B cell (primary cell): ENCODE results near the gene RIN2. TPM values are rescaled to one million over a fixed set of nuclear protein-coding genes. Genes with fewer than 3 reads are reported as not detected.

ENCODE experiments used
- ATAC-seq: fragments of 200-7000 bp; cut with Tn5 transposase; one replicate; pipeline ENCODE4 v1.10.0; 2021; ENCODE audit warnings: low read depth, mild to moderate bottlenecking, moderate number of reproducible peaks, moderate library complexity
- CTCF ChIA-PET: fragments of 350-600 bp; sonication (Branson Sonifier 250); formaldehyde crosslinking; loops from one replicate; lab custom pipeline; 2021; ENCODE audit warnings: antibody characterized with exemption, inconsistent platforms; lab: Charles Lee
- POLR2A ChIA-PET: fragments of 350-600 bp; sonication (Branson Sonifier 250); formaldehyde crosslinking; loops from one replicate; lab custom pipeline; 2021; ENCODE audit warnings: antibody characterized with exemption; lab: Charles Lee
- DNase-seq: peaks from one replicate; pipeline ENCODE4 v3.0.0; 2013
- H2AFZ ChIP-seq: 2 replicates; pipeline ENCODE4 v1.6.1; 2012; ENCODE audit warnings: mild to moderate bottlenecking, low read depth, low read length; ENCODE audit not compliant: insufficient read depth, poor library complexity, severe bottlenecking
- H3K27ac ChIP-seq, 2 donors: 1 replicate in 1 of 2; 2 replicates in 1 of 2; pipeline ENCODE4 v1.5.1; 2012 to 2013; ENCODE audit warnings: low read length in 2 of 2, mild to moderate bottlenecking in 2 of 2, moderate library complexity in 1 of 2
- H3K27me3 ChIP-seq, 4 experiments: fragments of 200-600 bp in 1 of 4; sonication (generic) in 1 of 4; replicated peaks in 1 of 4; 1 replicate in 2 of 4; 2 replicates in 2 of 4; pipeline versions ENCODE4 v1.6.1 to v1.7.0; 2013 to 2016; ENCODE audit warnings: low read length in 3 of 4, mild to moderate bottlenecking in 2 of 4, mixed read lengths in 1 of 4, moderate library complexity in 1 of 4; ENCODE audit not compliant: insufficient read depth in 4 of 4, control insufficient read depth in 3 of 4; ENCODE audit errors: control extremely low read depth in 1 of 4
- H3K36me3 ChIP-seq, 2 experiments: replicated peaks in 1 of 2; 1 replicate in 1 of 2; 2 replicates in 1 of 2; pipeline versions ENCODE4 v1.6.1 to v1.7.1; 2013; ENCODE audit warnings: low read length in 1 of 2; ENCODE audit not compliant: insufficient read depth in 2 of 2, control insufficient read depth in 1 of 2; ENCODE audit errors: control extremely low read depth in 1 of 2, extremely low read depth in 1 of 2
- H3K4me1 ChIP-seq, 2 donors: fragments of 200-600 bp in 1 of 2; sonication (generic) in 1 of 2; 1 replicate in 1 of 2; 2 replicates in 1 of 2; pipeline versions ENCODE4 v1.5.1 to v1.6.1; 2013 to 2017; ENCODE audit warnings: low read length in 2 of 2; ENCODE audit not compliant: control insufficient read depth in 2 of 2, insufficient read depth in 2 of 2
- H3K4me2 ChIP-seq: replicated peaks from 2 replicates; pipeline ENCODE3; 2012; ENCODE audit warnings: mild to moderate bottlenecking, low read depth, low read length; ENCODE audit not compliant: poor library complexity, severe bottlenecking
- H3K4me3 ChIP-seq, 5 experiments: fragments of 200-600 bp in 1 of 5; sonication (generic) in 1 of 5; 1 replicate in 3 of 5; 2 replicates in 2 of 5; pipeline versions ENCODE4 v1.5.1 to v1.7.0; 2011 to 2016; ENCODE audit warnings: low read length in 4 of 5, mild to moderate bottlenecking in 4 of 5, low read depth in 2 of 5, control low read depth in 1 of 5, moderate library complexity in 1 of 5; ENCODE audit not compliant: insufficient read depth in 1 of 5; ENCODE audit errors: control extremely low read depth in 1 of 5, extremely low read depth in 1 of 5
- H3K79me2 ChIP-seq: fragments of 200-600 bp; sonication (generic); one replicate; pipeline ENCODE4 v1.6.0; 2016; ENCODE audit warnings: low read length; ENCODE audit not compliant: control insufficient read depth, insufficient read depth
- H3K9ac ChIP-seq: fragments of 200-600 bp; sonication (generic); 2 replicates; pipeline ENCODE4 v1.6.1; 2017; ENCODE audit warnings: mild to moderate bottlenecking, low read length, moderate library complexity
- H3K9me3 ChIP-seq, 3 donors: one replicate each; pipeline versions ENCODE4 v1.6.1 to v1.7.1; 2013; ENCODE audit warnings: low read length in 2 of 3; ENCODE audit not compliant: control insufficient read depth in 2 of 3, insufficient read depth in 1 of 3; ENCODE audit errors: control extremely low read depth in 1 of 3
- H4K20me1 ChIP-seq: 2 replicates; pipeline ENCODE4 v1.6.0; 2012; ENCODE audit warnings: mild to moderate bottlenecking, low read length; ENCODE audit not compliant: insufficient read depth, control insufficient read depth, poor library complexity, severe bottlenecking
- H3K27ac Mint-ChIP-seq: one replicate; pipeline ENCODE4 v1.8.0; 2021; ENCODE audit warnings: mixed read lengths
- H3K27me3 Mint-ChIP-seq: one replicate; pipeline ENCODE4 v1.8.0; 2021; ENCODE audit warnings: mixed read lengths
- H3K4me1 Mint-ChIP-seq: one replicate; pipeline ENCODE4 v1.8.0; 2021; ENCODE audit warnings: mixed read lengths
- H3K4me3 Mint-ChIP-seq: one replicate; pipeline ENCODE4 v1.8.0; 2021; ENCODE audit warnings: mixed read lengths
- H3K9me3 Mint-ChIP-seq: one replicate; pipeline ENCODE4 v1.8.0; 2022; ENCODE audit warnings: mixed read lengths; ENCODE audit not compliant: insufficient read depth
- CTCF ChIP-seq: fragments of 200-600 bp; IDR thresholded peaks from one replicate; pipeline ENCODE4 v1.8.0; 2022; ENCODE audit warnings: antibody characterized with exemption, mild to moderate bottlenecking
- EZH2 ChIP-seq: IDR thresholded peaks from 2 replicates; pipeline ENCODE4 v1.6.1; 2012; ENCODE audit warnings: borderline replicate concordance, low read depth, mild to moderate bottlenecking, moderate library complexity, low read length; ENCODE audit not compliant: insufficient read depth, poor library complexity, severe bottlenecking
- WGBS: methylation state at CpG from one replicate; pipeline ENCODE4 v1.1.5; 2013; ENCODE audit warnings: missing lambda C conversion rate; ENCODE audit not compliant: insufficient coverage; 5-methylcytosine and 5-hydroxymethylcytosine counted together
- intact Hi-C: fragments of 100-400 bp; cut with micrococcal nuclease; formaldehyde crosslinking; loops from one replicate; pipeline ENCODE4 v1.10.0; 2022
- polyA plus RNA-seq: library from polyadenylated mRNA; depleted of rRNA; stranded (reverse); fragments of >200 nt; gene quantifications from 2 replicates; pipeline ENCODE4 v1.2.3, GENCODE V29; 2012
- total RNA-seq, 2 donors: library from RNA; stranded (reverse); fragments of 120-200 nt in 1 of 2; gene quantifications; 1 replicate in 1 of 2; 2 replicates in 1 of 2; pipeline versions ENCODE4 v1.2.3 to v1.2.4, GENCODE V29; 2013 to 2022

RIN2 gene
- total and polyA plus RNA-seq, 2 donors (not counting 1 experiment from before 2014, with no cell fraction given): 0.15 to 0.32 TPM

GRCh38 chr20:19784511-19785172 lies 26.6 kb downstream of the RIN2 start:
- H3K4me1 ChIP-seq: peaks cover 7 to 11% of the 10 kb centered on the region in 2 donors
- H3K36me3 ChIP-seq: no peaks in the 10 kb centered on the region
- Mint-ChIP-seq H3K27me3 (peaks cover 8% of the 10 kb centered on the region), H3K27ac (no peak overlapping the region), H3K9me3 (peaks cover 4% of the 10 kb centered on the region), H3K4me1 (peaks cover 20% of the 10 kb centered on the region), H3K4me3 (peak overlapping the region; percentile 13)
- H3K4me2 ChIP-seq: peak overlapping the region; percentile 26
- H3K4me3 ChIP-seq: no peak overlapping the region
- CTCF ChIA-PET: interaction anchor here (0.7 to 6.8 kb wide), 19 partner anchors 12 to 214 kb away, joined by 3 to 60 read pairs (median 5); no protein-coding TSS in a partner anchor
- WGBS: 34% methylated on average over 8 of the region's 11 CpGs
- TF ChIP-seq CTCF: peak; percentile 70
- TF ChIP-seq EZH2: no peak
- no peak overlapping the region for H3K27ac ChIP-seq
- H3K79me2 ChIP-seq: no peaks in the 10 kb centered on the region
- peak overlapping the region; percentile 11 for H2AFZ ChIP-seq
- no peak overlapping the region for H3K9ac ChIP-seq
- POLR2A ChIA-PET: interaction anchor here (0.7 kb wide), 1 partner anchor 489 kb away, joined by 3 read pairs; no protein-coding TSS in a partner anchor
- intact Hi-C loops: loop anchor here (1.0 kb wide), 3 partner anchors 44 to 119 kb away; no protein-coding TSS in a partner anchor
- no peaks in the 10 kb centered on the region for H3K27me3 ChIP-seq
- H3K9me3 ChIP-seq: peaks cover 0 to 5% (median 3%) of the 10 kb centered on the region in 3 donors
- H4K20me1 ChIP-seq: no peaks in the 10 kb centered on the region
- DNase-seq: peak; percentile 75
- peak; percentile 78 for ATAC-seq
